H1 (cell line): Measurements from ENCODE around the gene HOXD1. TPM values are rescaled to one million over a fixed set of nuclear protein-coding genes. Genes with fewer than 3 reads are reported as not detected.

Experiments used
- ASH2L ChIP-seq: fragments of 200-600, 300-600 bp; sonication (generic); IDR thresholded peaks from one replicate; pipeline ENCODE4 v1.7.1; 2017; ENCODE audit warnings: low read length
- USF2 ChIP-seq: IDR thresholded peaks from 2 replicates; pipeline ENCODE4 v1.6.1; 2011; ENCODE audit warnings: low read length, improper control_type of control experiment
- polyA plus RNA-seq, 7 experiments: library from polyadenylated mRNA; depleted of rRNA in 3 of 7; stranded (reverse) in 5 of 7; unstranded in 2 of 7; fragments of >200 nt in 5 of 7; fragments of 200-250 nt in 2 of 7; gene quantifications; 1 replicate in 5 of 7; 2 replicates in 1 of 7; 4 replicates in 1 of 7; pipeline versions ENCODE4 v1.2.1 to v1.2.3, GENCODE V29; 2011 to 2013; ENCODE audit warnings: missing spikeins in 2 of 7, mixed read lengths in 2 of 7
- total RNA-seq: library from RNA; stranded (reverse); fragmentation: NEBNext Ultra II Directional; extraction: Animal tissue kit (Norgen Biotek cat#: 25700); gene quantifications from 2 replicates; pipeline ENCODE4 v1.2.1, GENCODE V29; 2021

HOXD1 gene
- total and polyA plus RNA-seq, 2 of the 8 experiments (the other 6 are each of a cell fraction or from before 2014, with no cell fraction given) = 0.03 TPM; not detected in 1

GRCh38 chr2:176150584-176151441 lies 37.7 kb upstream of the HOXD1 start (continued):
- no peak for TF ChIP-seq ASH2L
- TF ChIP-seq USF2 = no peak
